GM19025 (cell line): ENCODE data around the gene RPL27.
A peak's percentile ranks its signal among the peaks of the same experiment; 100 is the strongest.

Source experiments
- ATAC-seq: cut with Tn5 transposase; IDR thresholded peaks from one replicate; pipeline ENCODE4 v1.9.1; 2021; ENCODE audit warnings: mild to moderate bottlenecking, low read depth, moderate library complexity; ENCODE audit not compliant: unreplicated experiment

RPL27 gene

GRCh38 chr17:43020030-43020621, 21.9 kb downstream of the RPL27 start:
- no peak for ATAC-seq

GRCh38 chr17:43020789-43021740, 22.8 kb downstream of the RPL27 start:
- ATAC-seq = no peak

GRCh38 chr17:43021741-43022512, 23.7 kb downstream of the RPL27 start, which contains the start of gene VAT1:
TSS of gene VAT1 (minus strand) at chr17:43022385. CDS start at chr17:43022322, 63 bp downstream.
- ATAC-seq = peak; percentile 44

GRCh38 chr17:43024407-43025289, 26.4 kb downstream of the RPL27 start, which contains the start of gene RND2:
TSS of gene RND2 (plus strand) at chr17:43025231. CDS start at chr17:43025348, 117 bp downstream.
- ATAC-seq = no peak

GRCh38 chr17:43025290-43025657, 27.1 kb downstream of the RPL27 start:
- ATAC-seq = no peak

- ATAC-seq = no peak
Observed at GRCh38 chr17:43025766-43026537, 27.7 kb downstream of the RPL27 start.

GRCh38 chr17:43026595-43026994, 28.4 kb downstream of the RPL27 start:
- no peak for ATAC-seq

GRCh38 chr17:43027091-43028032, 29.1 kb downstream of the RPL27 start:
- ATAC-seq = no peak

GRCh38 chr17:43028221-43028861, 30.1 kb downstream of the RPL27 start:
- no peak for ATAC-seq

GRCh38 chr17:43030137-43030767, 32.0 kb downstream of the RPL27 start:
- ATAC-seq = no peak

GRCh38 chr17:43031666-43032065, 33.4 kb downstream of the RPL27 start:
- no peak for ATAC-seq

GRCh38 chr17:43033948-43034881, 36.0 kb downstream of the RPL27 start:
- ATAC-seq = no peak

- no peak for ATAC-seq
Observed at GRCh38 chr17:43034894-43035293, 36.7 kb downstream of the RPL27 start.

- no peak for ATAC-seq
Observed at GRCh38 chr17:43039646-43040045, 41.4 kb downstream of the RPL27 start.

- no peak for ATAC-seq
Observed at GRCh38 chr17:43040655-43041054, 42.4 kb downstream of the RPL27 start.

- ATAC-seq = no peak
Observed at GRCh38 chr17:43042025-43042628, 43.9 kb downstream of the RPL27 start.
